NCI-H187 treated with DMSO at 0.1 percent for 48 hours (cell line): Measurements from ENCODE around the gene VLDLR.
"Not testable (repeated sequence)": the region's sequence is repeated elsewhere in the genome, so short reads cannot be mapped to it uniquely, and the experiment has no call there.

Source experiments
- DNase-seq: peaks from one replicate; lab custom pipeline; 2025; lab: John Stamatoyannopoulos, UW

VLDLR gene

GRCh38 chr9:2664174-2665065 lies 42.8 kb downstream of the VLDLR start:
- DNase-seq, result no peak

- DNase-seq, result no peak
Observed at GRCh38 chr9:2666569-2666968, 45.0 kb downstream of the VLDLR start.

- DNase-seq, result no peak
Observed at GRCh38 chr9:2673161-2673560, 51.6 kb downstream of the VLDLR start.

GRCh38 chr9:2674141-2674824 lies 52.7 kb downstream of the VLDLR start:
- DNase-seq, result no peak

- DNase-seq, result no peak
Observed at GRCh38 chr9:2675834-2676233, 54.2 kb downstream of the VLDLR start.

- DNase-seq, result no peak
Observed at GRCh38 chr9:2676466-2676865, 54.9 kb downstream of the VLDLR start.

GRCh38 chr9:2677915-2678889 lies 56.6 kb downstream of the VLDLR start:
- no peak for DNase-seq

- no peak for DNase-seq
Observed at GRCh38 chr9:2679011-2679410, 57.4 kb downstream of the VLDLR start.

GRCh38 chr9:2681981-2682380 lies 60.4 kb downstream of the VLDLR start:
- no peak for DNase-seq

GRCh38 chr9:2686911-2687310 lies 65.3 kb downstream of the VLDLR start:
- DNase-seq, result no peak

GRCh38 chr9:2688636-2689035 lies 67.0 kb downstream of the VLDLR start:
- no peak for DNase-seq

- no peak for DNase-seq
Observed at GRCh38 chr9:2691212-2691611, 69.6 kb downstream of the VLDLR start.

- DNase-seq, result no peak
Observed at GRCh38 chr9:2691626-2692025, 70.0 kb downstream of the VLDLR start.

- DNase-seq, result no peak
Observed at GRCh38 chr9:2693056-2693455, 71.5 kb downstream of the VLDLR start.

- DNase-seq, result no peak
Observed at GRCh38 chr9:2697492-2697891, 75.9 kb downstream of the VLDLR start.

- DNase-seq, result no peak
Observed at GRCh38 chr9:2700398-2700797, 78.8 kb downstream of the VLDLR start.

- DNase-seq, result no peak
Observed at GRCh38 chr9:2700909-2701550, 79.4 kb downstream of the VLDLR start.

- no peak for DNase-seq
Observed at GRCh38 chr9:2704504-2704903, 82.9 kb downstream of the VLDLR start.

- not testable (repeated sequence) for DNase-seq
Observed at GRCh38 chr9:2707256-2707655, 85.7 kb downstream of the VLDLR start.
